HG03378 (cell line): ENCODE data around the gene ETNK2.

ENCODE experiments used
- ATAC-seq: cut with Tn5 transposase; IDR thresholded peaks from one replicate; pipeline ENCODE4 v1.9.1; 2021; ENCODE audit warnings: mild to moderate bottlenecking, moderate library complexity; ENCODE audit not compliant: unreplicated experiment

The ETNK2 gene

DNA sequence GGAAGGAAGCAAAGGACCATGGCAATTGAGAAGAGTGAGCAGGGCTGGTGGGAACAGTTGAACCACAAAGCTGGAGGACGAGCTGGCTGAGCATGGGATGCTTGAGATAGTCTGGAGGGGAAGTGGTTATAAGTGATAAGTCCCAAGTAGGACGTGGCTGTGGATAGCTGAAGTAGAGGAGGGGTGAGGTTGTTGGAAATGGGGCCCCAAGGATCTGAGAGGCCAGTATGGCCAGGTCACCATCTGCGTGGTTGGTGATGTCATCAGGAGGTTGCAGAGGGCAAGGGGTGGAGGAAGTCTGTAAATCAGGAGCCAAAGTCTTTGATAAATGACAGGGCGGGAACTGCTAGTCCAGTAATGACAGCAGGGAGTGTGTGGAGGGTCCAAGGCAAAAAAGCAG is 25.3 kb upstream of the ETNK2 start:
- ATAC-seq, result no peak

DNA sequence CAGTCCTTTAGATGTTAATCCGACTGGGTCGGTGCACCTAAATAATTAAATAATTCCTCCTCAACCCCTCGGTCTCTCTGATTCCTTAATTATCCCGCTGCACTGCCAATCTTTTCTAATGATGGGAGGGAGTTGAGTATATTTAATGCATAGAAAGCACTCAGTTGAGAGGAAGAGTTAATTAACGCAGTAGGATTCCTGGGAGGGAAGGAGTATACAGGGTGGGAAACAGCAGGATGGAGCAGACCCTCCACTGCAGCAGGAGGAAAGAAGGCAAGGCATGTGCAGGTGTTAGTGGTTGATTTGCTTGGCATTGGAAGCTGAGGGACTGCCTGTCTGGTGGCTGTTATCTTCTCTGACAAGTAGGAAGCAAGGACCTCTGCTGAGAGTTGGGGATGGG is 24.2 kb upstream of the ETNK2 start:
- no peak for ATAC-seq

- no peak for ATAC-seq
These were observed 23.1 kb upstream of the ETNK2 start for GRCh38 chr1:204174958-204175357.

DNA sequence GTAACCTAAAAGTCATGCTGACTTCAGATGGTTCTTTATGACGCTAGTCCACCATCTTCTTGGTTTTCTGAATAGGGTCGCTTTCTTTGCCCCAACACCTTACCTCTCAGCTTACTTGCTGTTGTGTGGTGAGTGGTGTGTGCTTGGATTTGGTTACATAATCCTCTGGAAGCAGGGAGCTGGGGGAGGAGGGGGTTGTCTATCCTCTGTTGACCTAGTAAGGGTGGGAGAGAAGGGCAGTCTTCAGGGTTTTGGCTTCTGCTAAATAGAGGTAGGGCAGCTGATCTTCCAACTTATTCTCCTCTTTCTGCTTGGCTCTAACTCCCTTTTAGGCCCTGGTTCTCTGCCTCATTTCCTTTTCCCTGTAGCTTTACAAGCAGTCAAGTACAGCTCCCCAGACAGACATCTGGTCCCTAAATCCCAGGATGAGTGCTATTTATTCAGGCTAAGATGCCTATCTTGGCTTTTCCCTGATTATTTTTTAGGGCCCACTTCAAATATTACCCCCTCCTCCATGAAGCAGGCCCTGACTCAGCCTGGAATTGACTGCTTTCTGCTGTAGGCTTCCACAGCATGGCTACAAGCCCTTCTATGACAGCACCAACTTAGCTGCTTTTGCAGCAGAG is 20.7 kb upstream of the ETNK2 start:
- ATAC-seq, result no peak

DNA sequence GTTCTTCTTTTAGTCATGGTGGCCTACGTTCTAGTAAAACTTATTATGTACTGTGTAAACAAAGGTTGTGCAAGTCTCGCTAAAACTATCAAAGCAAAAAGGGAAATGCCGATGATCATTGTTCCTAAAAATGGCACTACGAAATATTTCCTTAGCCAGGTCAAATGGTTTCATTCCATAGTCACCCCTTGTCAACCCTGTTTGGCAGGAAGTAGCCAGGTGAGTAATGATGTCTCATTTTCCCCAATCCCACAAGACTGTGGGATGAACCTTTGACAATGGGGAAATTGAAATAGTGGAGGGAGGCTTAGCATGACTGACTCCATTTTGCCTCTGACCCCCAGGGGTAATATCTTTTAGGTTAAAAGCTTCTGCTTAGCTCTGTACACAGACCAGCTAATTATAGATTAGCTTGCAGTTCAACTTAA is 19.9 kb upstream of the ETNK2 start:
- ATAC-seq, result no peak

GRCh38 chr1:204170494-204171155 is 18.8 kb upstream of the ETNK2 start:
- no peak for ATAC-seq

DNA sequence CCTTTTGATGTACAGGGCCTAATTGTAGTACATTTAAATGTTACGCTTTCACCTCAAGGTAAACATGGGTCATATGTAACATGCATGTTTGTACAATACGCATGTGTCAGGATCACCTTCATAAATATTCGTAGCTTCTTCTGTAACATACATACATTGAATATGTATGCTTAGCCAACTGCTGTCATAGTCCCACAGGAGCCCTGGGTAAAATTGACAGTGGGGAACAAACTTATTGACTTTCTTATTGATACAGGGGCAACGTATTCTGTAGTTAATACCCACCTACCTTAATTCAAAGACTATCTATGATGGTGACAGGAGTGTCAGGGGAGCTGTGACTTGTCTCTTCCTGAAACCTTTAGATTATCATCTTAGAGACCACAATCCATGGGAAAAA is 18.0 kb upstream of the ETNK2 start:
- no peak for ATAC-seq

- ATAC-seq, result no peak
These were observed 15.9 kb upstream of the ETNK2 start for GRCh38 chr1:204167730-204168129.

DNA sequence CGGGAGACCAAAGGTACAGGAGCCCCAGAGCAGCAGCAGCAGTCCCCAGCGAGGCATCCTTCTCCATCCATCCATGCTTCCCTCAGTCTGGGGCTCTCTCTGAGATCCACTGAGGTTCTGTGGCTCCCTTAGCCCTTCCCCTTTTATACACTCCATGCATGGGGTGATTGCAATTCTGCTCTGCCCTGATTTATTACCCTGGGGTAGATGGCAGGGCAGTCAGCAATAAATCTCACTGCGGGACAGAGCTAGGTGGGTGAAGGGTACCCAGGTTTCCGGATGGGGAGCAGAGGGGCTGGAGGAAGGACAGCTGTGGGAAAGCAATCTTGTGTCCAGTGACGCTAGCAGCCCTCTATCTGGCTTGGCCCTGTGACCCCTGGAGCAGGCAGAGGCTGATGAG is 14.4 kb upstream of the ETNK2 start, which contains the start of gene REN:
TSS of gene REN (minus strand) at position 119 of the 400 bp plus-strand sequence. CDS start at position 75, 44 bp downstream.
- no peak for ATAC-seq

- no peak for ATAC-seq
These were observed 10.7 kb upstream of the ETNK2 start for GRCh38 chr1:204162494-204163074.

DNA sequence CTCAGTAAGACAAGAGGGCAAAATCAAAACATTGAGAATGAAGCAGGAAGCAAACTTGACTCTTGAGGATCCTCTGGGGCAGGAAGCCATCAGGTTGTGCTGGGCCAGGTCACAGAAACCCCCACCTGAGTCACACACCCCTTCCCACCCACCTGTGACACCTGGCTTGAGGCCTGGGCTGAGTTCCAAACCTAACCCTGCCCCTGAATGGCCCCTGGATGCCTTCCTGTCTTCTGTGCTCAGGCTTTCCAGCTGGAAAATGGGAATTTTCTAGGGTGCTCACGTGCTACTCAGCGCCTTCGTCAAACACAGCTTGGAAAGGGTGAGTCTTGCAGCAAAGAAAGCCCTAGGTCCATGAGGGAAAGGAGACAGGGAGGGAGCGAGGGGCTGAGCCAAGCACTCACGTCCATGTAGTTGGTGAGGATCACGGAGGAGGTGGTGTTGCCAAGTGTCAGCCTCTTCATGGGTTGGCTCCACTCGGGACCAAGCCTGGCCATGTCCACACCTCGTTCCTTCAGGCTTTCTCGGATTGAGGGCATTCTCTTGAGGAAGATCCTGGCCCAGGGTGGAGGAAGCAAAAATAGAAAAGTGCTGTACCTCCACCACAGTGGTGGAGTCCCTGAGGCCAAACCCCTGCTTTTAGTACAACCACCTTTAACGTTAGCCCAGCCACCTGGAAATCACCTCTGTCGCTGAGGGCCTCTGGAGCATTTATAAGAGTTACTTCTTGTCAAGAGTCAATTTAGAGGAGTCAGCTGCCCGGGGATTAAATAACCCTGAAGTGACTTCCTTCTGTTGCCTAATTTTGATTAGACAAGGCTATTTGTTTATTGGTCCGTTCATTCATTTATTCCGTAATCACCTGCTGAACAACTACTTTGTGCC is 10.0 kb upstream of the ETNK2 start:
- ATAC-seq, result no peak

DNA sequence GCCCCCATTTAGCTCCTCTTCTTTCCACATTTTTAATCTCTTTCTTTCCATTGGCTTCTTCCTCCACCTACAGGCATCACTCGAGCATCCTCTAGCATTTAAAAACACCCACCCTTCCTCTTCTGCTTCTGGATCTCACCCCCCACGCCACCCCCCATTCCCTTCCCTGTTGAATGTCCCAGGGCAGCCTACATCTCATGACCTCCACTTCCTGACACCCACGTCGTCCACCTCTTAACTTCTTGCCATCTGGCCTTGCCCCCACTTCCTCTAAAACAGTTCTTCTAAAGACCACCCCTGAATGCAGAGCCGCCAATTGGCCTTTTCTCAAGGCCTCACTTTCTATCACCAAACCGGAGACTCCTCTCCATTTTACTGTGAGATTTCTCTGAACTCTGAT is 6.1 kb upstream of the ETNK2 start:
- ATAC-seq, result no peak

- ATAC-seq, result no peak
These were observed 4.0 kb upstream of the ETNK2 start for GRCh38 chr1:204155881-204156280.

GRCh38 chr1:204154568-204155255 is 2.9 kb upstream of the ETNK2 start:
- ATAC-seq, result no peak

- ATAC-seq, result no peak
These were observed 1.8 kb upstream of the ETNK2 start for GRCh38 chr1:204153667-204154066.

- ATAC-seq, result no peak
These were observed 633 bp upstream of the ETNK2 start for GRCh38 chr1:204152310-204153044.

DNA sequence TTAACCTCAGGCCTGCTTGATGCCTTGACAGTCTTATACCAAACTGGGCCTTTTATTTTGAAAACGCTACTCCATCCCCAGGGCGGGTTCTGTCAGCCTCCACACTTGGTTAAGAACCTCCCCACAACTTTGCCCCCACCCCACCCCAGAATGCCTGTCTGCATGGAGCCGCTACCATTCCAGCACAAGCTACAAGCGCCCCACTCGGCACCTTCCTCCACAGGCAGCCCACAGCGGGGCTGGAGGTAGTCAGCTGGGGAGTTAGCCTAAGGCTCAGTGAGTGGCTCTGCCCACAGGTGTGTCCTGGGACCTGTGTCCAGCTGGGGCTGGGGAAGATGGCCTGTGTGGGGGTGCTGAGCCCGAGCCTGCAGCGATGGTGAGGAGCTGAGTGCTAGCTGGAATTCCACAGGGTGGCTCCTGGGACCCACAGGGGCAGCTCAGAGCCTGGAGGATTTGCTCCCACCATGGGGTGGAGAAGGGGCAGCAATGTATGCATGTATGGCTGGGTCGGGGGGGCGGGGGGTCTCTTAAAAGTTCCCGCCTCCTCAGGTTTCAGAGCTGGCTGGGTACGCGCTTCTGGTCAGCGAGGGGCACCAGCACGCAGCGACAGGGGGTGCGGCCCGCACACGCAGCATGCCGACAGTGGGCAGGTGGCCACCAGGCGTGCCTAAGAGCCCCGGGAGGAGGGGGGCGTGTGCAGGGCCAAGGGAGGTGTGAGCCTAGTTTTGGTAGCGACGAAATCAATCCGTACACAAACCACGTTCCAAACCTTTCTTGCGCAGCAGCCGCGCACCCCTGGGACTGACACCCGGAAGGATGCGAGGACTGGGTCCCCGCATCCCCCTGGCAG is 917 bp downstream of the ETNK2 start:
- no peak for ATAC-seq

DNA sequence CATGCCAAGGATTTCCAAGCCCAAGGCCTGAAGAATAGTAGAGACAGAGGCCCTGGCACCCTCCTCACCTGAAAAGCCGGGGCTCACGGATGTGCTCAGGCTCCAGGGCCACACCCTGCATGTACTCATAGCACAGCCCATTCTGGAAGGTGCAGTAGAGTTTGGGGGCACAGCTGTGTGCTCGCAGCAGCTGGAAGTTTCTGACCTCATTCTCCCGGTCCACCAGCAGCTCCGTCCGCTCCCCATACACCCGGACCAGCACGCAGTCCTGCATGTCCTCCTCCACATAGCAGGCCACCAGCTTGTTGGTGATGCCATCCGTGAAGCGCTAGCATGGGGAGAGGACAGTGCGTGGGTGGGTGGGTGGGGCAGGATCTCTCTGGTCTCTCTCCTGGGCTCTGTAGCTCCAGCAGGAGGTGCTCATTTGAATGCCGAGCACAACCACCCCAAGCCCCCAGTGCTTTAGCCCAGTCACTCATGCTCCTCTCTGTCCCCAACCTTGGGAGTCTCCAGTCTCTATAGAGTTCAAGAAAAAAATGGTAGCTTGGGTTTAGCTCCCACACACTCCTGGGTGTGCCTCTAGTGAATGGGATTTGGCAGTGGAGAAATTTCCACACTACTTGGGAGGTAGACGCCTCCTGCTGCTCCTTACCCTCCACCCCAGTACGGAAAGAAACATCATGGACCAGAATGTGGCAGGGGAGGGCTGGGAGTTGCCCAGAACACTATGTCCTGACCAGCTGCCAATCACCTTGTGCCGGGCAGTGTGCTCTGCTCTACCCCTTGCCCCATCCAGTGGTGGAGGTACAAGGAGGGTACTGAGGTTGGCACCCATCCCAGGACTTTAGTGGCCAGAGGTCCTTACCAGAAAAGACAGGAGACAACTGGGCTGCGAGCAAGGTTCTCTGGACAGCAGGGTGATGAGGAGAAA is 1.9 kb downstream of the ETNK2 start:
- no peak for ATAC-seq
